Cardiac muscle cell (in vitro differentiated cells and primary cell): Measurements from ENCODE around the gene NCOA6. TPM values are rescaled to one million over a fixed set of nuclear protein-coding genes. Genes with fewer than 3 reads are reported as not detected.
"Not testable (repeated sequence)": the region's sequence is repeated elsewhere in the genome, so short reads cannot be mapped to it uniquely, and the experiment has no call there.

Experiments
- DNase-seq, 2 donors: peaks; one replicate each; pipeline versions ENCODE4 v3.0.0 to v3.0.0-alpha.2; 2010 to 2017; ENCODE audit warnings: low read depth in 1 of 2, low spot score in 1 of 2
- H3K27ac ChIP-seq: fragments of 200-600 bp; sonication (generic); 2 replicates; pipeline ENCODE4 v1.5.1; 2016
- H3K27me3 ChIP-seq: fragments of 200-600 bp; sonication (generic); 2 replicates; pipeline ENCODE4 v1.6.0; 2016; ENCODE audit warnings: control low read depth
- H3K36me3 ChIP-seq: fragments of 200-600 bp; sonication (generic); 2 replicates; pipeline ENCODE4 v1.5.1; 2016; ENCODE audit warnings: control low read depth
- H3K4me1 ChIP-seq: fragments of 200-600 bp; sonication (generic); 2 replicates; pipeline ENCODE4 v1.8.1; 2017; ENCODE audit warnings: low read depth, mild to moderate bottlenecking, mixed run types
- H3K4me3 ChIP-seq: fragments of 200-600 bp; sonication (generic); 2 replicates; pipeline ENCODE4 v1.5.1; 2016; ENCODE audit warnings: mild to moderate bottlenecking
- H3K9me3 ChIP-seq: fragments of 200-600 bp; sonication (generic); 2 replicates; pipeline ENCODE4 v1.5.1; 2017; ENCODE audit warnings: low read depth, mild to moderate bottlenecking, control low read depth
- polyA plus RNA-seq: library from polyadenylated mRNA; unstranded; fragments of >200 nt; fragmentation: Nextera tagmentation; extraction: Ambion mirVana; gene quantifications from 2 replicates; pipeline ENCODE4 v1.2.1, GENCODE V29; 2016
- total RNA-seq: library from RNA; depleted of rRNA; stranded (reverse); fragments of >200 nt; gene quantifications from 2 replicates; pipeline ENCODE4 v1.2.3, GENCODE V29; 2016
- TF ChIP-seq, protein P1 (sequence below): IDR thresholded peaks from 2 replicates; pipeline ENCODE4 v1.5.1; 2012; ENCODE audit warnings: low read depth, mild to moderate bottlenecking, low read length

The NCOA6 gene
- total and polyA plus RNA-seq, 2 experiments from 2014 or later, result 16.8 to 21.4 TPM

DNA sequence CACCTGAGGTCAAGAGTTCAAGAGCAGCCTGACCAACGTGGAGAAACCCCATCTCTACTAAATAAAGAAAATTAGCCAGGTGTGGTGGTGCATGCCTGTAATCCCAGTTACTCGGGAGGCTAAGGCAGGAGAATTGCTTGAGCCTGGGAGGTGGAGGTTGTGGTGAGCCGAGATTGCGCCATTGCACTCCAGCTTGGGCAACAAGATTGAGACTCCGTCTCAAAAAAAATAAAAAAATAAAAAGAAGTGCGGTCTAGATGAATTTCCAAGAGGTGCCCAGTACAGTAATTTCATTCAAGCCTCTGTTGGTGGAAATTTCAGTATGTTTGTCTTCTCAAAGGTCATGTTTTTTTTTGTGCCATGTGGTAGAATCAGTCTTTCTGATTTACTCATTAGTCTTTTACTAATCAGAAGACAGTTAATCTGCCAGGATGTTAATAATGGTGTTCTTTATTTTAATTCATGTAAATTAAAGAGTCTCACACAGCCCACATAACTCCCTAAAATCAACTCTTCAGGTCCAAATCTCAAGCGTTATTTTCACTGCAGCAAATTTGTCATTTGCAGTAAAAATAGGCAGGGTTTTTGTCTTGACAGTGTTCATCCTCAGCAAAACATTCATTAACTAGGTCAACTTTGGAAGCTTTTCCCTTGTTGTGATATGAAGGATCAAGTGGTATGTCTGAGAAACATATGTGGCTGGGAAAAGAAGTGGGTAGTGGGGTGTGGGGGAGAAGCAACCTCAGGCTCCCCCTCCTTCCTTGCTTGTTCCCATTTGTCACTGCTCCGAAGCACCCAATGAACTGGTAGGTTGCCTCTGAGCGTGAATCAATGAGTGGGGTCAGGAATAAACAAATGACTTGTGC is 108.0 kb downstream of the NCOA6 start:
- TF ChIP-seq, protein P1, sequence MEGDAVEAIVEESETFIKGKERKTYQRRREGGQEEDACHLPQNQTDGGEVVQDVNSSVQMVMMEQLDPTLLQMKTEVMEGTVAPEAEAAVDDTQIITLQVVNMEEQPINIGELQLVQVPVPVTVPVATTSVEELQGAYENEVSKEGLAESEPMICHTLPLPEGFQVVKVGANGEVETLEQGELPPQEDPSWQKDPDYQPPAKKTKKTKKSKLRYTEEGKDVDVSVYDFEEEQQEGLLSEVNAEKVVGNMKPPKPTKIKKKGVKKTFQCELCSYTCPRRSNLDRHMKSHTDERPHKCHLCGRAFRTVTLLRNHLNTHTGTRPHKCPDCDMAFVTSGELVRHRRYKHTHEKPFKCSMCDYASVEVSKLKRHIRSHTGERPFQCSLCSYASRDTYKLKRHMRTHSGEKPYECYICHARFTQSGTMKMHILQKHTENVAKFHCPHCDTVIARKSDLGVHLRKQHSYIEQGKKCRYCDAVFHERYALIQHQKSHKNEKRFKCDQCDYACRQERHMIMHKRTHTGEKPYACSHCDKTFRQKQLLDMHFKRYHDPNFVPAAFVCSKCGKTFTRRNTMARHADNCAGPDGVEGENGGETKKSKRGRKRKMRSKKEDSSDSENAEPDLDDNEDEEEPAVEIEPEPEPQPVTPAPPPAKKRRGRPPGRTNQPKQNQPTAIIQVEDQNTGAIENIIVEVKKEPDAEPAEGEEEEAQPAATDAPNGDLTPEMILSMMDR, result no peak
- no peak overlapping the region for H3K27ac ChIP-seq
- DNase-seq, result no peak
- H3K4me1 ChIP-seq, result peaks cover 13% of the 10 kb centered on the region
- no peaks in the 10 kb centered on the region for H3K9me3 ChIP-seq
- H3K27me3 ChIP-seq, result no peaks in the 10 kb centered on the region
- no peak overlapping the region for H3K4me3 ChIP-seq
- peaks cover 17% of the 10 kb centered on the region for H3K36me3 ChIP-seq

DNA sequence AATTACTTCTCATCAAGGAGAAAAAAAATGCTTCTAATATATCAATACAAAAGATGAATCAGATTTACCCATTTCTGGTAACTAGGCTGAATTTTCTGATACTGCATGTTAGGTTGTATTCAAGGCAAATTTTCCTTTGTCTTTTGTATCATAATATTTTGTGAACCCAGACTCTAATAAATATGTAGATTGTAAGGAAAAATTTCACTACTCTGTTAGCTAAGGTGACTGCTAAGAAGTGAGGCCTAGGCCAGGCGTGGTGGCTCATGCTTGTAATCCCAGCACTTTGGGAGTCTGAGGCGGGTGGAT is 108.6 kb downstream of the NCOA6 start:
- TF ChIP-seq, protein P1, result no peak
- peaks cover 13% of the 10 kb centered on the region for H3K4me1 ChIP-seq
- no peak for DNase-seq
- no peaks in the 10 kb centered on the region for H3K9me3 ChIP-seq
- H3K4me3 ChIP-seq, result no peak overlapping the region
- H3K27me3 ChIP-seq, result no peaks in the 10 kb centered on the region
- H3K36me3 ChIP-seq, result peaks cover 17% of the 10 kb centered on the region
- H3K27ac ChIP-seq, result no peak overlapping the region

DNA sequence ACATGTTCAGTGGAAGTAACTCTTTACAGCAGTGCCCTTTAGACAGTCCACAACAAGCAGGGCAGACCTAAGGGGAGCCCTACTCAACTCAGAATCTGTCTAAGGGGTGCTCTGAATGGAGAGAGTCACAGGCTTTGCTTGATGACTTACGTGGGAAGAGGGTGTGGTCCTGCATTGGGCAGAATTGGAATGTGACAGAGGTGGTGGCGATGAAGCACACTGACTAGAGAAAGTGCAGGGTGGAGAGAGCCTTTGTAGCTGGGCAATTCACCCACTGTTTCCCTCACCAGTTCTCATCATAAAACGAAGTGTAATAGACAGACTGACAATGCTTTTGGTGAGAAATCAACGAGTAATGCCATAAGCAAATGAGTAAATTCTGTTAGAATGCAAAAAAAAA is 110.1 kb downstream of the NCOA6 start:
- Histone ChIP-seq H3K4me3 (no peak overlapping the region), H3K27me3 (peaks cover 8% of the 10 kb centered on the region), H3K27ac (no peak overlapping the region), H3K9me3 (no peaks in the 10 kb centered on the region), H3K4me1 (peaks cover 13% of the 10 kb centered on the region), H3K36me3 (peaks cover 14% of the 10 kb centered on the region)
- TF ChIP-seq, protein P1, result no peak
- no peak for DNase-seq

DNA sequence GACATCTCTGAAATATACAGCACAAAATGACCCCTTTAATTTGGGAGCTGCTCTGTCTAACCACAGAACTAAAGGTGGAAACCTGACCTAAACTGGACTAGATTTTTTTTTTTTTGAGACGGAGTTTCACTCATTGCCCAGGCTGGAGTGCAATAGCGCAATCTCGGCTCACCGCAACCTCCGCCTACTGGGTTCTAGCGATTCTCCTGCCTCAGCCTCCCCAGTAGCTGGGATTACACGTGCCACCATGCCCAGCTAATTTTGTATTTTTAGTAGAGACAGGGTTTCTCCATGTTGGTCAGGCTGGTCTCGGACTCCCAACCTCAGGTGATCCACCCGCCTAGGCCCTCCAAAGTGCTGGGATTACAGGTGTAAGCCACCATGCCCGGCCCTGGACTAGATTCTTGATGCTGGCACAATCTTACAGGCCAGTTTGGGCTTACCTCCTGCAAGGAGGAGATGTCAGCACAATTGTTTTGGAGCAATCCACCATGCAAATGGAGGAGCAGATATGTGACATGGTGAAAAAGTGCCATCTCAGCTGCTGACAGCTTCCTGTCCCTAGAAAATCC is 111.4 kb downstream of the NCOA6 start:
- Histone ChIP-seq H3K4me1 (peaks cover 13% of the 10 kb centered on the region), H3K27ac (peak overlapping the region; percentile 36), H3K27me3 (peaks cover 12% of the 10 kb centered on the region)
- not testable (repeated sequence) for DNase-seq, H3K9me3 ChIP-seq, H3K36me3 ChIP-seq, H3K4me3 ChIP-seq

DNA sequence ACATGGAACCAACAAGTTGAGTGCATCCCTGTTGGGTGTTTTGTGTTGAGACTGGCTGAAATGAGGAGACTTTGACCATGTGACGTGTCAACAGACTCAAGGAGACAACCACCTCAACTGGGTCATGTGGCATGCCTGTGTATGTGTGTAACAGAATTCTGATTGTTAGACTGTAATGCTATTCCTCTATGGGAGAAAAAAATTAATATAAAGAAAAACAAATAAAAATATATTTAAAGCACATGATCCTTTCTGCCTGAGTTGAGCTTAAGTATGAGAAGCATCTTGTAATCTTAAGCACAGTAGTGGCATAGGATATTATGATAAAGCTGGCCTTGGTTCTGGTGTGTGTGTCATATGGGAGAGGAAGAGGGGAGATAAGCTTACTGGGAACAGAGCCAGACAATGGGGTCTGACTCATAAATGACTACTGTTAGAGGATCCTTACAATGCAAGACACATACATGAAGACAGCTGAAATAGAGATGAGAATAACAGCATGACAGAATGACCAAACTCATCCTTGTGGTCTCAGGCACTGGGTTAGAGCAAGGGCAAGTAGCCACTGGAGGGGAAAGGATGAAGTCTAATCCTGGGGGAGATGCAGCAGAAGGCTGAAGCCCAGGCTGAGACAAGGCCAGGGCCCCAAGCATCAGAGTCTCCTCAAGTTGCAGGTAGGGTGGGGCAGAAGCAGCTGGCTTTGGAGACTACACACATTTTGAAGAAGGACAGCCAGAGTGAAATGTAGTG is 112.1 kb downstream of the NCOA6 start:
- Histone ChIP-seq H3K27ac (peak overlapping the region; percentile 36), H3K36me3 (peaks cover 8% of the 10 kb centered on the region), H3K27me3 (peaks cover 12% of the 10 kb centered on the region), H3K4me1 (peaks cover 13% of the 10 kb centered on the region), H3K4me3 (no peak overlapping the region), H3K9me3 (no peaks in the 10 kb centered on the region)
- peak; percentile 48 to 98 for DNase-seq
- TF ChIP-seq, protein P1, result no peak
